ENCODE measurements around the gene PPFIA4.

The PPFIA4 gene

GRCh38 chr1:202989879-202990278 is 36.4 kb upstream of the PPFIA4 start:
- TF ChIP-seq CTCF (IDR thresholded peaks at IDR 0.05) (no peak), ZFX (IDR thresholded peaks at IDR 0.05; ENCODE audit: borderline replicate concordance) (no peak)
- H3K27ac ChIP-seq, result no peak overlapping the region

GRCh38 chr1:202991112-202991511 is 35.2 kb upstream of the PPFIA4 start:
- no peak for TF ChIP-seq CTCF (IDR thresholded peaks at IDR 0.05)
- no peak for TF ChIP-seq ZFX (IDR thresholded peaks at IDR 0.05; ENCODE audit: borderline replicate concordance)
- H3K27ac ChIP-seq, result no peak overlapping the region

GRCh38 chr1:202994756-202995155 is 31.5 kb upstream of the PPFIA4 start:
- no peak overlapping the region for H3K27ac ChIP-seq
- TF ChIP-seq CTCF (IDR thresholded peaks at IDR 0.05) (no peak), ZFX (IDR thresholded peaks at IDR 0.05; ENCODE audit: borderline replicate concordance) (no peak)

- H3K27ac ChIP-seq, result no peak overlapping the region
- TF ChIP-seq ZFX (IDR thresholded peaks at IDR 0.05; ENCODE audit: borderline replicate concordance) (no peak), CTCF (IDR thresholded peaks at IDR 0.05) (peak; percentile 96)
Measured at GRCh38 chr1:202998836-202999750, 27.2 kb upstream of the PPFIA4 start.

GRCh38 chr1:203000217-203000944 is 25.9 kb upstream of the PPFIA4 start:
- no peak overlapping the region for H3K27ac ChIP-seq
- TF ChIP-seq CTCF (IDR thresholded peaks at IDR 0.05) (no peak), ZFX (IDR thresholded peaks at IDR 0.05; ENCODE audit: borderline replicate concordance) (no peak)

GRCh38 chr1:203001986-203002385 is 24.3 kb upstream of the PPFIA4 start:
- H3K27ac ChIP-seq, result no peak overlapping the region
- TF ChIP-seq ZFX (IDR thresholded peaks at IDR 0.05; ENCODE audit: borderline replicate concordance) (no peak), CTCF (IDR thresholded peaks at IDR 0.05) (no peak)

GRCh38 chr1:203002951-203003350 is 23.3 kb upstream of the PPFIA4 start:
- no peak for TF ChIP-seq ZFX (IDR thresholded peaks at IDR 0.05; ENCODE audit: borderline replicate concordance)
- TF ChIP-seq CTCF (IDR thresholded peaks at IDR 0.05), result no peak
- no peak overlapping the region for H3K27ac ChIP-seq

- H3K27ac ChIP-seq, result 0 out of 2 replicates have a peak overlapping the region, but pooled peaks have one; percentile 89
Measured at GRCh38 chr1:203005395-203006142, 20.7 kb upstream of the PPFIA4 start.

Measured in 22Rv1 (cell line).